GM19467 (cell line): ENCODE results near the gene CEMIP2.
"Not testable (repeated sequence)": the region's sequence is repeated elsewhere in the genome, so short reads cannot be mapped to it uniquely, and the experiment has no call there.

Experiments
- ATAC-seq: cut with Tn5 transposase; IDR thresholded peaks from one replicate; pipeline ENCODE4 v1.9.1; 2021; ENCODE audit warnings: mild to moderate bottlenecking, moderate library complexity; ENCODE audit not compliant: unreplicated experiment

Gene CEMIP2

DNA sequence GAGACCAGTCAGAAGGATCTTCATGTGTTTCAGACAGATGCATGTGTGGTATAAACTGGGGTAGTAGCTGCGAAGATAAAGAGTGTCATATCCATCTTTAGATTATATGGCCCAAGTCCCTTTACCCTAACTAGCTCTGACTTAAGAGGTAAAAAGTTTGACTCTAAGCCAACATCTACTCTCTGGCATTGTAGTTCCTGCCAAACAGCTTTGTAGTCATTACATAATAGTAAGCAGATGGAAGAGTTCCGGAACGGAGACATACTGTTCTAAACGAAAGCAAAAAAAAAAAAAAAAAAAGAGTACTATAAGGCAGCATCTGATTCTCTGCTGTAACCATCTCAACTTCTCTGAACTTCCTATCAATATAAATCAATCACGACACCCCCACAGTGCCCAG, 48.8 kb downstream of the CEMIP2 start:
- no peak for ATAC-seq

- no peak for ATAC-seq
Measured at GRCh38 chr9:71719088-71719487, 49.2 kb downstream of the CEMIP2 start.

DNA sequence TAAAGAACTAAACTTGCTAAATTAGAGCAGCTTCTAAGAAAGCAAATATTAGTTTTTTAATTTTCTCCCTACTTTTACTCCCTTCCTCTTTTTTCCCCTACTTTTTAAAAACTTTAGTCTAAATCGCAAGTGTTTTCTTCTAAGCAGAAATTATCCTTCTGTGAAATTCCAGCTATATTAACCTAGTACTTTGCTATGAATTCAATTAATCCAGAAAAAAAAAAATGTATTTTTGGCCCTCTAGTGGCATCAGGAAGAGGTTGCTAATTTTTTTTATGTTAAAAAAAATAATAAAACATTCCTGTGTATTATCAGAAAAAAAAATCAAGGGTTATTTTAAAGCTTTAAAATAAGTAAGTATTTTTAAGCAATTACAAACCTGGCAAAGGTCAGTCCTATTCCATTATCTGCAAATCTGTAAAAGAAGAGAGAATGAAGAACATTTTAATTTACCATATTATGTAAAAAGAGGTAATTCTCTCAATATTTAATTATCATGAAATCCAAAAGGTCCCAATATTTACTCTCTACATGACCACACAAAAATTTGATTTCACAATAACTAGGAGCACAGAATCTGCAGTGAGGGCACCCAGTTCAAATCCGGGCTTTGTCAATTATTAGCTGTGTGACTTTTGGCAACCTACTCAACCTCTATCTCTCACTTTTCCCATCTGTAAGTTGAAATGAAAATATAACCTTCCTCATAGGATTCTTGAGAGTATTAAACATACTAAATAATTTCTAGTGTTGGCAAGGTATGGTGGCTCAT, 52.0 kb downstream of the CEMIP2 start:
- no peak for ATAC-seq

DNA sequence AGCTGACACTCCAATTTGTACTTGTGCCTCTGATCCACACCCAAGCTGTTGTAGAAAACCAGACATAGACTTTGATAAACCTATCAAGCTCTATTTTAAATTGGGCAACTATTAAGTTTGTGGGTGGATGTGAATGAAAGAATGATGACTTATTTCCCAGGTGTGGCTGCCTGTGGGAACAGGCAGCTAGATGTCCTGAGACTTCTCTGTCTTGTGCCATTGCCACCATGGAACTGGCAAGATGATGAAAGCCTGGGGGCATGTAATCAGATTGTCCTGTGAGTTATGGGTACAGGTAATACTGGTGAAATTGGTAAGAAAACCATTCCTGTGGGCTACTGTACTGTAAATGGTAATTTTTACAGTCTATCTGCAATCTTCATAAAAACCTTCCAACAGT, 57.5 kb downstream of the CEMIP2 start:
- ATAC-seq: no peak

GRCh38 chr9:71710201-71710600, 58.1 kb downstream of the CEMIP2 start:
- ATAC-seq: no peak

- no peak for ATAC-seq
Measured at GRCh38 chr9:71709384-71709783, 58.9 kb downstream of the CEMIP2 start.

- ATAC-seq: no peak
Measured at GRCh38 chr9:71706176-71706575, 62.1 kb downstream of the CEMIP2 start.

DNA sequence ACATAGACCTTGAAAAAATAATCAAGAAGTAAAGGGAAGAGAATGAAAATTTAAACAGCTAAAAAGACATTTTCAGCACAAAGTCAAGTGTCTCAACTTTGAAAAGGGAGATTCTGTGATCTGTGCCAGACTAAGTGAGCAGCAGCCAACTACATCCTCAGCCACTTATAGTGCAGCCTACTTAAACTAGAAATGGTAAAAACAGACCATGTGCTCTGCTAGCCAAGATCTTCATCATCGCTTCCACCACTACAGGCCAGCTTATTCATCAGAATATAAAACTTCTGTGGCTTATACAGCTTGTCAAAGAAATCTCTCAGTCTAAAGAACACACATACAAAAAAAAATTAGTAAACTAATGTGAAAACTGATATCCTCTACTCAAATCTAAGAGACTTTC, 63.5 kb downstream of the CEMIP2 start:
- ATAC-seq: no peak

GRCh38 chr9:71703172-71703872, 65.0 kb downstream of the CEMIP2 start:
- no peak for ATAC-seq

DNA sequence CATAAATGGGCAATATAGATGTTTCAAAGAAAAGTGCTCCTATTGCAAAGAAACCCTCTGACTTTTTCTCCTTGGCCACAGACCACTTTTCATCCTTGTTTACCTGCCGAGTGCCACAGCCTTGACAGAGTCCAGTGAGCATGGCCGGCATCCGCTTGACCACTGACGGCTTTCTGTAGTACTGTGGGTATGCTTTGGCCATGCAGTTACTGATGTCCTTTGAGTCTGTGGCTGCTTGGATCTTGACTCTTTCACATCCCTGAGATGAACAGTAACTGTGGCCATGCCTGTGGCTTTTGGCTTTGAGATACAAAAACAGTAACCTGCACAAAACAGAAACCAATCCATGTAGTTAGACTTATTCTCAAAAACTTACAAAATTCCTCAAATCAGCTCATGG, 70.4 kb downstream of the CEMIP2 start:
- no peak for ATAC-seq

GRCh38 chr9:71694332-71694731, 74.0 kb downstream of the CEMIP2 start:
- no peak for ATAC-seq

GRCh38 chr9:71693607-71694006, 74.7 kb downstream of the CEMIP2 start:
- ATAC-seq: no peak

DNA sequence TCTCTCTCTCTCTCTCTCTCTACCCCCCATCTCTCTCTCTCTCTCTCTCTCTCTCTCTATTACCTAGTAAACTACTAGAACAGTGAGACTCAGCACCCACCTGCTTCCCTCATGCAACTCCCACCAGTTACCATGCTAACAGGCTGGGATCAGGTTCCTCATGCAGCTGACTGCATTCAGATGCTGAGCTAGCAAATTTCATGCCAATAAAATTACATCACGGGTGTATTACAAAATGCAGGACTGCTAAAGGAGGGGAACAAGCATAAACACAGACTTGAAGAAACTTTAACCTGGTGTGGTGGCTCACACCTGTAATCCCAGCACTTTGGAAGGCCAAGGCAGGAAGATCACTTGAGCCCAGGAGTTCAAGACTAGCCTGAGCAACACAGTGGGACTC, 76.0 kb downstream of the CEMIP2 start:
- no peak for ATAC-seq

- not testable (repeated sequence) for ATAC-seq
Measured at GRCh38 chr9:71691576-71691975, 76.7 kb downstream of the CEMIP2 start.

- ATAC-seq: no peak
Measured at GRCh38 chr9:71690689-71691435, 77.5 kb downstream of the CEMIP2 start.

DNA sequence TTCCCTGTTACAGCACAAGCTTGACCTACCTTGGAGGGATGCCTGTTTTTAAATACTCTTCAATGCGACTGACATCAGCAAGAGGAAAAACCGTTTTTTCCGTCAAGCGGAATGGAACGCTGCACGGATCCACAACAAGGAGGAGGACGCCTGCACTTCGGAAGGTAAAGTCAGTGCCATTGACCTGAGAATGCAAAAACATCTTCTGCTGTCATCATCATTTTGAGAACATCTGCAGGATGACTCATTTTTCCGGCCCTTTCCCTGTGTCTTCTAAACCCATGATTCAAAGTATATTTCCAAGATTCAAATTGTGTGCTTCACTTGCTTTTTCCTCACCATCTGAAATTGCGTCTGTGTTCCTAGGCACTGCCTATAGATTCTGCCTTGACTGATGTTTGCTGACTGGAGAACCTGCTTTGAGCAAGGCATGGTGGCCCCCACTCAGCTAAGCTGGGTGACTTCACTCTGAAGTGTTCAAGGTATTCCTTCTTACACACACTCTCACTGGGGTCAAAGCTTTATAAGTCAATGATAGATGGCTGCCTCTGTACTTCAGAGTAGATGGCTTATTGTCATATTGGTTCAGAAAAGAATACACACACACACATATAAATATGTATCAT, 78.1 kb downstream of the CEMIP2 start:
- ATAC-seq: no peak

- ATAC-seq: no peak
Measured at GRCh38 chr9:71687676-71688075, 80.6 kb downstream of the CEMIP2 start.

GRCh38 chr9:71685988-71686387, 82.3 kb downstream of the CEMIP2 start:
- ATAC-seq: no peak

- no peak for ATAC-seq
Measured at GRCh38 chr9:71685394-71685793, 82.9 kb downstream of the CEMIP2 start.

DNA sequence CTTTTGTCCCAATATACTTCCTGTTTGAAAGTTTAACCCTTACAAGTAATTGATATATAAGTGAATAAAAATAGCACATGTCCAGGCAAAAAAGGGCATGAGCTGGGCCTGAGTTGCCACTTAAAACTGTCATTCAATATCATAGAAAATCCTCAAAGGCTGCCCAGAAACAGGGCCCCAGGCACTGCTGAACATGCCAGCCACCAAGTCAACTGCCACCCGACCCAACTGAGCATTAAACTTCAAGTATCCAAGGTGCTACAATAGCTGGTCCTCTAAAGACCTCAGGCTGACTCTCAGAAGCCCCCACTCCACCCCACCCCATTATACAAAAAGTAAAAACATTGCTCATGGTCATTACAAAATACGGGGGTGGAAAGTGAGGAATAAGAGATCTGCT, 83.7 kb downstream of the CEMIP2 start:
- ATAC-seq: no peak

DNA sequence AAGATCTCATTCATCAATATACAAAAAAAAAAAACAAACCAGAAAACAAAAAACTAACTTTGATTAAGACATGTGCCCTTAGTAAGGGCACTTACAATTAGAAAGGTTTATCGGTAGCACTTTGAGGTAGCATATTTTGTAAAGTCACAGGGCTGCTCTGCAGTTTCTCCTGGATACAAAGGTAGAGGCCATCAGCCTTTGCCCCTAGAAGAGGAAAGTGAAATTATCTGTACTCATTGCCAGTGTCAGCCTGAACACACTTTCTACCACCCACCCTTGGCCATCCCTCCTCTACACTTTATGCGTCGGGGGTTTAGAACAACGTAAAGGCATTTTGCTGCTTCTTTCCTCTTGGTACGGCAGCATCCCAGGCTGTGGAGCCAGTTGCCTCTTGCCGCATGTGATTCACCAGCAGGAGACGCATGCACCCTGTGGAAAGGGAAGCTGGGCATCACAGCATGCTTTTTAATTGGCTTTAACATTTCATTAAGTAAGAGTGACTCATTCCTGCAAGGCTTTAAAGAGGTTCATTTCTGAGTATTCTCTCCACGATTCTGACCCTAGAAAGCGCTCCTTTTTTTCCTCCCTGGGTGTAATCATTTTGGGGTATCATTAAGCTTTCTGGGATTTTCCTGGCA, 84.6 kb downstream of the CEMIP2 start:
- ATAC-seq: no peak
